ENCODE data around the gene SALL3.

Gene SALL3

GRCh38 chr18:79008356-79008940 is 28.8 kb downstream of the SALL3 start:
- no peak for DNase-seq

GRCh38 chr18:79010802-79011201 is 31.2 kb downstream of the SALL3 start:
- DNase-seq = no peak

GRCh38 chr18:79011300-79011870 is 31.8 kb downstream of the SALL3 start:
- DNase-seq = no peak

GRCh38 chr18:79013869-79014268 is 34.3 kb downstream of the SALL3 start:
- no peak for DNase-seq

- no peak for DNase-seq
Observed at GRCh38 chr18:79018911-79019310, 39.3 kb downstream of the SALL3 start.

GRCh38 chr18:79019881-79020280 is 40.3 kb downstream of the SALL3 start:
- no peak for DNase-seq

GRCh38 chr18:79022603-79023002 is 43.0 kb downstream of the SALL3 start:
- no peak for DNase-seq

- DNase-seq = no peak
Observed at GRCh38 chr18:79026491-79026890, 46.9 kb downstream of the SALL3 start.

GRCh38 chr18:79030680-79031079 is 51.1 kb downstream of the SALL3 start:
- no peak for DNase-seq

GRCh38 chr18:79042276-79042675 is 62.7 kb downstream of the SALL3 start:
- DNase-seq = no peak

GRCh38 chr18:79043288-79043687 is 63.7 kb downstream of the SALL3 start:
- no peak for DNase-seq

GRCh38 chr18:79046522-79046921 is 66.9 kb downstream of the SALL3 start:
- no peak for DNase-seq

- no peak for DNase-seq
Observed at GRCh38 chr18:79047556-79048244, 68.1 kb downstream of the SALL3 start.

GRCh38 chr18:79048245-79048632 is 68.6 kb downstream of the SALL3 start:
- DNase-seq = no peak

GRCh38 chr18:79049506-79049905 is 69.9 kb downstream of the SALL3 start:
- no peak for DNase-seq
